OCI-LY7 (cell line): ENCODE results near the gene TRIM38.

Source experiments
- EZH2phosphoT487 ChIP-seq: fragments of 200-600 bp; sonication (generic); IDR thresholded peaks from 2 replicates; pipeline ENCODE4 v1.6.1; 2018; ENCODE audit warnings: low read depth, borderline replicate concordance, mild to moderate bottlenecking, mixed run types, antibody characterized with exemption, low read length, moderate library complexity, mixed read lengths
- TF ChIP-seq, protein P1 (sequence below): fragments of 200-600 bp; sonication (generic); conservative IDR thresholded peaks from 2 replicates; pipeline ENCODE4 v1.5.1; 2014; ENCODE audit warnings: mild to moderate bottlenecking, antibody characterized with exemption, low read length, moderate library complexity, mixed read lengths

DNA sequence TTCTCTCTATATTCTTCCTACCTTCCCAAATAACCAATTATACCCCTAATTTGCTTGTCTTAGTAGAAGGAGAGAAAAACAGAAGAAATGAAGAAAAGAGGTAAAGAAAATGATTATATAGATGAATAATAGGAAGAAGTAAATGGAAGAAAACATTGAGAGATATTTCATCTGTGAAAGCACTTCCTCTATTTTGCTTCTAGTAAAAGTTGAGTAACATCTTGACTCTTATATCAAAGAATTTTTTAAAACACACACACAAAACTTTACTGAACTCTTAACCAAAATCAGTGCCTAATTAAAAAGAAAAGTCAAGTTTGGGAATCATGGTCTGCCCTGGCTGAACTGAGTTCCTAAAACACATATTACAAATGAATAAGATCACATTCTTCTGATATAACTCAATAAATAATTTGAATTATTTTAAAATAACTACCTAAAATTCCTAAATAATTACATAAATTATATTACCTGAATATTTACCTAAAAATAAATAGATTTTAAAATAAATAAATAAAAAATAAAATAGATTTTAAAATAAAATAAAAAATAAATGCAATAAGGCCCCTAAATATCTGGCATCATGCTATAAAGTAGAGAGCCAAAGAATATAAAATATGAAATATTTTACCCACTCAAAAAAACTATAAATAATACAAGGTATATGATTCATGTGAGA, 40.9 kb upstream of the TRIM38 start:
- TF ChIP-seq, protein P1, sequence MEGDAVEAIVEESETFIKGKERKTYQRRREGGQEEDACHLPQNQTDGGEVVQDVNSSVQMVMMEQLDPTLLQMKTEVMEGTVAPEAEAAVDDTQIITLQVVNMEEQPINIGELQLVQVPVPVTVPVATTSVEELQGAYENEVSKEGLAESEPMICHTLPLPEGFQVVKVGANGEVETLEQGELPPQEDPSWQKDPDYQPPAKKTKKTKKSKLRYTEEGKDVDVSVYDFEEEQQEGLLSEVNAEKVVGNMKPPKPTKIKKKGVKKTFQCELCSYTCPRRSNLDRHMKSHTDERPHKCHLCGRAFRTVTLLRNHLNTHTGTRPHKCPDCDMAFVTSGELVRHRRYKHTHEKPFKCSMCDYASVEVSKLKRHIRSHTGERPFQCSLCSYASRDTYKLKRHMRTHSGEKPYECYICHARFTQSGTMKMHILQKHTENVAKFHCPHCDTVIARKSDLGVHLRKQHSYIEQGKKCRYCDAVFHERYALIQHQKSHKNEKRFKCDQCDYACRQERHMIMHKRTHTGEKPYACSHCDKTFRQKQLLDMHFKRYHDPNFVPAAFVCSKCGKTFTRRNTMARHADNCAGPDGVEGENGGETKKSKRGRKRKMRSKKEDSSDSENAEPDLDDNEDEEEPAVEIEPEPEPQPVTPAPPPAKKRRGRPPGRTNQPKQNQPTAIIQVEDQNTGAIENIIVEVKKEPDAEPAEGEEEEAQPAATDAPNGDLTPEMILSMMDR, result no peak
- no peak for TF ChIP-seq EZH2phosphoT487
